Liver (tissue), 9 donors: Measurements from ENCODE around the gene GRK6. TPM values are rescaled to one million over a fixed set of nuclear protein-coding genes. Genes with fewer than 3 reads are reported as not detected.
"Not testable (repeated sequence)": the region's sequence is repeated elsewhere in the genome, so short reads cannot be mapped to it uniquely, and the experiment has no call there.

ENCODE experiments used
- DNase-seq: peaks from one replicate; pipeline ENCODE4 v3.0.0-alpha.2; 2017; ENCODE audit warnings: low spot score
- H3K27ac ChIP-seq, 2 donors: one replicate each; pipeline ENCODE4 v1.7.0; 2013; ENCODE audit warnings: inconsistent platforms in 2 of 2, low read length in 2 of 2, control low read depth in 1 of 2, low read depth in 1 of 2, mild to moderate bottlenecking in 1 of 2
- H3K27me3 ChIP-seq, 4 donors: one replicate each; pipeline versions ENCODE4 v1.6.1 to v1.7.0; 2013; ENCODE audit warnings: low read length in 3 of 4, inconsistent platforms in 1 of 4, mild to moderate bottlenecking in 1 of 4, moderate library complexity in 1 of 4; ENCODE audit not compliant: control insufficient read depth in 4 of 4, insufficient read depth in 4 of 4
- H3K36me3 ChIP-seq, 4 donors: one replicate each; pipeline versions ENCODE4 v1.6.1 to v1.7.0; 2013; ENCODE audit warnings: low read length in 3 of 4, mild to moderate bottlenecking in 3 of 4, low read depth in 1 of 4, moderate library complexity in 1 of 4; ENCODE audit not compliant: control insufficient read depth in 4 of 4, insufficient read depth in 3 of 4
- H3K4me1 ChIP-seq, 4 donors: one replicate each; pipeline versions ENCODE4 v1.6.1 to v1.7.0; 2013; ENCODE audit warnings: low read length in 3 of 4, mild to moderate bottlenecking in 3 of 4, moderate library complexity in 1 of 4; ENCODE audit not compliant: control insufficient read depth in 4 of 4, insufficient read depth in 4 of 4
- H3K4me3 ChIP-seq, 3 donors: one replicate each; pipeline versions ENCODE4 v1.6.1 to v1.7.0; 2013; ENCODE audit warnings: low read length in 3 of 3, control low read depth in 1 of 3, low read depth in 1 of 3, mild to moderate bottlenecking in 1 of 3
- H3K9ac ChIP-seq, 2 donors: one replicate each; pipeline ENCODE4 v1.7.0; 2013; ENCODE audit warnings: low read length in 2 of 2, mild to moderate bottlenecking in 2 of 2, moderate library complexity in 2 of 2, control low read depth in 1 of 2, low read depth in 1 of 2
- H3K9me3 ChIP-seq, 4 donors: one replicate each; pipeline versions ENCODE4 v1.6.1 to v1.7.0; 2013; ENCODE audit warnings: low read length in 3 of 4; ENCODE audit not compliant: control insufficient read depth in 4 of 4
- EGR1 ChIP-seq, 2 donors: IDR thresholded peaks; 2 replicates each; pipeline ENCODE4 v1.6.1; 2016 to 2018; ENCODE audit warnings: antibody characterized with exemption in 2 of 2, low read depth in 2 of 2
- FOXA1 ChIP-seq: IDR thresholded peaks from 2 replicates; pipeline ENCODE4 v1.6.1; 2016; ENCODE audit warnings: antibody characterized with exemption
- FOXA2 ChIP-seq: IDR thresholded peaks from 2 replicates; pipeline ENCODE4 v1.6.1; 2016; ENCODE audit warnings: antibody characterized with exemption
- GABPA ChIP-seq, 2 donors: IDR thresholded peaks in 1 of 2; conservative IDR thresholded peaks in 1 of 2; 2 replicates each; pipeline ENCODE4 v1.6.1; 2016; ENCODE audit warnings: antibody characterized with exemption in 2 of 2, mild to moderate bottlenecking in 1 of 2, moderate library complexity in 1 of 2
- HNF4A ChIP-seq, 2 donors: conservative IDR thresholded peaks; 2 replicates each; pipeline ENCODE4 v1.6.1; 2016; ENCODE audit warnings: antibody characterized with exemption in 2 of 2, mild to moderate bottlenecking in 2 of 2
- HNF4G ChIP-seq: IDR thresholded peaks from 2 replicates; pipeline ENCODE4 v1.6.1; 2016; ENCODE audit warnings: antibody characterized with exemption
- JUND ChIP-seq, 2 donors: IDR thresholded peaks; 2 replicates each; pipeline ENCODE4 v1.6.1; 2016; ENCODE audit warnings: antibody characterized with exemption in 2 of 2
- NR2F2 ChIP-seq: IDR thresholded peaks from 2 replicates; pipeline ENCODE4 v1.6.1; 2016; ENCODE audit warnings: antibody characterized with exemption
- RAD21 ChIP-seq, 2 donors: IDR thresholded peaks; 2 replicates each; pipeline ENCODE4 v1.6.1; 2016; ENCODE audit warnings: antibody characterized with exemption in 2 of 2, mild to moderate bottlenecking in 2 of 2
- SP1 ChIP-seq: IDR thresholded peaks from 2 replicates; pipeline ENCODE4 v1.6.1; 2018; ENCODE audit warnings: antibody characterized with exemption, mild to moderate bottlenecking
- ZBTB33 ChIP-seq: IDR thresholded peaks from 2 replicates; pipeline ENCODE4 v1.6.1; 2016; ENCODE audit warnings: antibody characterized with exemption
- WGBS: extraction: QIAGEN DNeasy Blood & Tissue Kit; methylation state at CpG from one replicate; pipeline ENCODE4 v1.1.7; 2013; 5-methylcytosine and 5-hydroxymethylcytosine counted together
- polyA plus RNA-seq, 2 donors: library from polyadenylated mRNA; stranded (reverse) in 1 of 2; unstranded in 1 of 2; fragments of 200-250 nt in 1 of 2; fragments of >200 nt in 1 of 2; fragmentation: Nextera tagmentation in 1 of 2; extraction: Ambion mirVana in 1 of 2; gene quantifications; one replicate each; pipeline versions ENCODE4 v1.2.1 to v1.2.3, GENCODE V29; 2013 to 2015
- total RNA-seq, 2 donors: library from RNA; depleted of rRNA; stranded (reverse); fragments of >200 nt; gene quantifications; one replicate each; pipeline ENCODE4 v1.2.3, GENCODE V29; 2014
- TF ChIP-seq, protein P1 (sequence below): IDR thresholded peaks from 2 replicates; pipeline ENCODE4 v1.6.1; 2016; ENCODE audit warnings: antibody characterized with exemption, mild to moderate bottlenecking
- TF ChIP-seq, protein P2 (sequence below): fragments of 150-350 bp; IDR thresholded peaks from 2 replicates; pipeline ENCODE4 v1.5.1; 2017; ENCODE audit warnings: improper control_type of control experiment, low read depth, low read length; ENCODE audit not compliant: missing input control
- TF ChIP-seq, protein P3 (sequence below): IDR thresholded peaks from 2 replicates; pipeline ENCODE4 v1.6.1; 2016; ENCODE audit warnings: antibody characterized with exemption
- TF ChIP-seq, protein P4 (sequence below): IDR thresholded peaks from 2 replicates; pipeline ENCODE4 v1.6.1; 2016; ENCODE audit warnings: antibody characterized with exemption
- donor health status: healthy.
- donor health status: healthy.
- donor health status: healthy.
- donor health status: healthy.
- donor health status: healthy.

Gene GRK6
- total and polyA plus RNA-seq, 4 donors, result 3.1 to 24.0 (median 10.8) TPM

DNA sequence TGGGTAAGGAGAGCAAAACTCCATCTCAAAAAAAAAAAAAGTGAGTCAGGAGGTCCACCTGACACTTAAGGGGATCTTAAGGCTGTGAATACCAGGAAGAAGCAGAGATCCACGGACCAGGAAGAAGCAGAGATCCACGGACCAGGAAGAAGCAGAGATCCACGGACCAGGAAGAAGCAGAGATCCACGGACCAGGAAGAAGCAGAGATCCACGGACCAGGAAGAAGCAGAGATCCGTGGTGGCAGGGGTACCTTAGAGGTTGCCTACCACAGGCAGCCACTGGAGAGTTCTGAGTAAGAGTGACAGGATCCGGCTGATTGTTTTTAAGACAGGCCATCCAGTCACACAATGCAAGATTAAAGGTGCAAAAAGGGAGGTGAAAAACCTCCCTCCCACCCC is 6.0 kb upstream of the GRK6 start:
- not testable (repeated sequence) for H3K4me1 ChIP-seq, H3K27ac ChIP-seq, H3K4me3 ChIP-seq, H3K36me3 ChIP-seq, DNase-seq, H3K27me3 ChIP-seq, H3K9ac ChIP-seq, H3K9me3 ChIP-seq
- WGBS, result 81% methylated on average over 7 of the region's 7 CpGs

DNA sequence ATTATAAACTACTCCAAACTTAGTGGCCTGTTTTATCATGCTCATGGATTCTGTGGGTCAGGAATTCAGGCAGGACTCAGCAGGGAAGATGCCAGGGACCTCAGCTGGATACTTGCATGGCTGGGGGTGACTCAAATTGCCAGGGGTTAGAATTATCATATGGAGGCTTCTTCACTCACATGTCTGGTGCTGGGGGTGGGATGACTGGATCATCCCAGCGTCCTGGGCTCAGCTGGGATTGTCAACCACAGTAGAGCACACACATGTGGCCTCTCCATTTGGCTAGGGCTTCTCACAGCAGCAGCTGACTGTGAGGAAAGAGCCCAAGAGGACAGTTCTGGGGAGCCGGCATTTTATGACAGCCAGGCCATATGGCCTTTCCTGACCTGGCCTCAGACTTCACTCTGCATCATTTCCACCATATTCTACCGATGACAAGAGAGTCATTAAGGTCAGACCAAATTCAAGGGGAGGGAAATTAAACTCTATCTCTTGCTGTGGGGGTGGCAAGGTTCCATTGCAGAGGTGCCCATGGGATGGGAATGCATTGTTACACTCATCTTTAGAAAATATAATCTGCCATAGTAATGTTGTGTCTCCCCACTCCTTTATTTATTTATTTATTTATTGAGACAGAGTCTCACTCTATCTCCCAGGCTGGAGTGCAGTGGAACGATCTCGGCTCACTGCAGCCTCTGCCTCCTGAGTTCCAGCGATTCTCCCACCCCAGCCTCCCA is 5.2 kb upstream of the GRK6 start:
- peaks cover 3 to 7% (median 5%) of the 10 kb centered on the region in 4 donors for H3K4me1 ChIP-seq
- no peaks in the 10 kb centered on the region for H3K36me3 ChIP-seq
- no peak overlapping the region for H3K27ac ChIP-seq
- WGBS, result 93% methylated on average over 6 of the region's 6 CpGs
- H3K4me3 ChIP-seq, result no peak overlapping the region
- no peak for DNase-seq
- H3K9me3 ChIP-seq, result no peaks in the 10 kb centered on the region
- no peaks in the 10 kb centered on the region for H3K27me3 ChIP-seq
- no peak for TF ChIP-seq ZBTB33
- TF ChIP-seq HNF4A (conservative IDR thresholded peaks at IDR 0.05), result no peak
- no peak for TF ChIP-seq HNF4G
- TF ChIP-seq FOXA1, result no peak
- no peak for TF ChIP-seq EGR1 (IDR thresholded peaks at IDR 0.05; ENCODE audit: low read depth in 2 of 2)
- TF ChIP-seq, protein P1, sequence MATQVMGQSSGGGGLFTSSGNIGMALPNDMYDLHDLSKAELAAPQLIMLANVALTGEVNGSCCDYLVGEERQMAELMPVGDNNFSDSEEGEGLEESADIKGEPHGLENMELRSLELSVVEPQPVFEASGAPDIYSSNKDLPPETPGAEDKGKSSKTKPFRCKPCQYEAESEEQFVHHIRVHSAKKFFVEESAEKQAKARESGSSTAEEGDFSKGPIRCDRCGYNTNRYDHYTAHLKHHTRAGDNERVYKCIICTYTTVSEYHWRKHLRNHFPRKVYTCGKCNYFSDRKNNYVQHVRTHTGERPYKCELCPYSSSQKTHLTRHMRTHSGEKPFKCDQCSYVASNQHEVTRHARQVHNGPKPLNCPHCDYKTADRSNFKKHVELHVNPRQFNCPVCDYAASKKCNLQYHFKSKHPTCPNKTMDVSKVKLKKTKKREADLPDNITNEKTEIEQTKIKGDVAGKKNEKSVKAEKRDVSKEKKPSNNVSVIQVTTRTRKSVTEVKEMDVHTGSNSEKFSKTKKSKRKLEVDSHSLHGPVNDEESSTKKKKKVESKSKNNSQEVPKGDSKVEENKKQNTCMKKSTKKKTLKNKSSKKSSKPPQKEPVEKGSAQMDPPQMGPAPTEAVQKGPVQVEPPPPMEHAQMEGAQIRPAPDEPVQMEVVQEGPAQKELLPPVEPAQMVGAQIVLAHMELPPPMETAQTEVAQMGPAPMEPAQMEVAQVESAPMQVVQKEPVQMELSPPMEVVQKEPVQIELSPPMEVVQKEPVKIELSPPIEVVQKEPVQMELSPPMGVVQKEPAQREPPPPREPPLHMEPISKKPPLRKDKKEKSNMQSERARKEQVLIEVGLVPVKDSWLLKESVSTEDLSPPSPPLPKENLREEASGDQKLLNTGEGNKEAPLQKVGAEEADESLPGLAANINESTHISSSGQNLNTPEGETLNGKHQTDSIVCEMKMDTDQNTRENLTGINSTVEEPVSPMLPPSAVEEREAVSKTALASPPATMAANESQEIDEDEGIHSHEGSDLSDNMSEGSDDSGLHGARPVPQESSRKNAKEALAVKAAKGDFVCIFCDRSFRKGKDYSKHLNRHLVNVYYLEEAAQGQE, result no peak
- no peak for TF ChIP-seq SP1
- TF ChIP-seq GABPA (IDR thresholded peaks at IDR 0.05 in 1 of 2, conservative IDR thresholded peaks at IDR 0.05 in 1 of 2), result no peak
- TF ChIP-seq JUND (IDR thresholded peaks at IDR 0.05), result no peak
- TF ChIP-seq FOXA2, result no peak
- TF ChIP-seq RAD21 (IDR thresholded peaks at IDR 0.05), result no peak
- TF ChIP-seq, protein P2, sequence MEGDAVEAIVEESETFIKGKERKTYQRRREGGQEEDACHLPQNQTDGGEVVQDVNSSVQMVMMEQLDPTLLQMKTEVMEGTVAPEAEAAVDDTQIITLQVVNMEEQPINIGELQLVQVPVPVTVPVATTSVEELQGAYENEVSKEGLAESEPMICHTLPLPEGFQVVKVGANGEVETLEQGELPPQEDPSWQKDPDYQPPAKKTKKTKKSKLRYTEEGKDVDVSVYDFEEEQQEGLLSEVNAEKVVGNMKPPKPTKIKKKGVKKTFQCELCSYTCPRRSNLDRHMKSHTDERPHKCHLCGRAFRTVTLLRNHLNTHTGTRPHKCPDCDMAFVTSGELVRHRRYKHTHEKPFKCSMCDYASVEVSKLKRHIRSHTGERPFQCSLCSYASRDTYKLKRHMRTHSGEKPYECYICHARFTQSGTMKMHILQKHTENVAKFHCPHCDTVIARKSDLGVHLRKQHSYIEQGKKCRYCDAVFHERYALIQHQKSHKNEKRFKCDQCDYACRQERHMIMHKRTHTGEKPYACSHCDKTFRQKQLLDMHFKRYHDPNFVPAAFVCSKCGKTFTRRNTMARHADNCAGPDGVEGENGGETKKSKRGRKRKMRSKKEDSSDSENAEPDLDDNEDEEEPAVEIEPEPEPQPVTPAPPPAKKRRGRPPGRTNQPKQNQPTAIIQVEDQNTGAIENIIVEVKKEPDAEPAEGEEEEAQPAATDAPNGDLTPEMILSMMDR, result no peak
- TF ChIP-seq, protein P3, sequence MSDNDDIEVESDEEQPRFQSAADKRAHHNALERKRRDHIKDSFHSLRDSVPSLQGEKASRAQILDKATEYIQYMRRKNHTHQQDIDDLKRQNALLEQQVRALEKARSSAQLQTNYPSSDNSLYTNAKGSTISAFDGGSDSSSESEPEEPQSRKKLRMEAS, result no peak
- no peak for TF ChIP-seq NR2F2
- TF ChIP-seq, protein P4, sequence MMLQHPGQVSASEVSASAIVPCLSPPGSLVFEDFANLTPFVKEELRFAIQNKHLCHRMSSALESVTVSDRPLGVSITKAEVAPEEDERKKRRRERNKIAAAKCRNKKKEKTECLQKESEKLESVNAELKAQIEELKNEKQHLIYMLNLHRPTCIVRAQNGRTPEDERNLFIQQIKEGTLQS, result no peak
- no peak overlapping the region for H3K9ac ChIP-seq
